IMR-90 (cell line): Measurements from ENCODE around the gene SRP14. TPM values are rescaled to one million over a fixed set of nuclear protein-coding genes. Genes with fewer than 3 reads are reported as not detected.

Experiments
- ATAC-seq: fragments of 200-7000 bp; cut with Tn5 transposase; 2 replicates; pipeline ENCODE4 v1.9.1; 2020; ENCODE audit warnings: low read depth, mild to moderate bottlenecking, moderate library complexity
- BruUV-seq: library from RNA; stranded (reverse); fragments of 400-500 nt; replicated peaks from 2 replicates; lab custom pipeline; 2021; lab: Mats Ljungman, UMichigan
- CTCF ChIA-PET: fragments of 300-600 bp; formaldehyde crosslinking; extraction: SDS; loops from one replicate; lab custom pipeline; 2021; ENCODE audit warnings: antibody characterized with exemption; lab: Yijun Ruan, JAX
- POLR2A ChIA-PET: fragments of 300-600 bp; sonication (Branson Sonifier 250); formaldehyde crosslinking; loops from one replicate; lab custom pipeline; 2022; ENCODE audit warnings: antibody characterized with exemption; ENCODE audit not compliant: unreplicated experiment; lab: Charles Lee
- DNase-seq: peaks from one replicate; pipeline ENCODE4 v3.0.0; 2013
- H2AFZ ChIP-seq: replicated peaks from 2 replicates; pipeline ENCODE3; 2013; ENCODE audit warnings: low read length, mild to moderate bottlenecking; ENCODE audit not compliant: poor library complexity
- H2AK5ac ChIP-seq: 2 replicates; pipeline ENCODE4 v1.6.1; 2013; ENCODE audit warnings: low read depth, low read length, inconsistent platforms
- H2AK9ac ChIP-seq: replicated peaks from 2 replicates; pipeline ENCODE3; 2013; ENCODE audit warnings: mild to moderate bottlenecking, low read depth, low read length, moderate library complexity; ENCODE audit not compliant: poor library complexity
- H2BK120ac ChIP-seq: 2 replicates; pipeline ENCODE4 v1.6.1; 2013; ENCODE audit warnings: low read depth, low read length, inconsistent platforms
- H2BK15ac ChIP-seq: 3 replicates; pipeline ENCODE4 v1.6.1; 2013; ENCODE audit warnings: low read depth, low read length, inconsistent platforms
- H2BK20ac ChIP-seq: 2 replicates; pipeline ENCODE4 v1.6.1; 2013; ENCODE audit warnings: low read depth, mild to moderate bottlenecking, inconsistent platforms, low read length, moderate library complexity
- H2BK5ac ChIP-seq: 2 replicates; pipeline ENCODE4 v1.6.1; 2013; ENCODE audit warnings: mild to moderate bottlenecking, low read depth, low read length, inconsistent platforms; ENCODE audit not compliant: poor library complexity, severe bottlenecking
- H3K14ac ChIP-seq: replicated peaks from 2 replicates; pipeline ENCODE4 v1.6.1; 2013; ENCODE audit warnings: low read depth, low read length, inconsistent platforms
- H3K18ac ChIP-seq: 2 replicates; pipeline ENCODE4 v1.6.1; 2013; ENCODE audit warnings: low read depth, low read length, control low read depth
- H3K23ac ChIP-seq: 2 replicates; pipeline ENCODE4 v1.6.1; 2013; ENCODE audit warnings: low read depth, low read length, inconsistent platforms
- H3K27ac ChIP-seq: 2 replicates; pipeline ENCODE4 v1.5.1; 2013; ENCODE audit warnings: mild to moderate bottlenecking, control low read depth, low read length; ENCODE audit not compliant: insufficient read depth
- H3K27me3 ChIP-seq: 2 replicates; pipeline ENCODE4 v1.6.1; 2013; ENCODE audit warnings: low read length; ENCODE audit not compliant: control insufficient read depth, insufficient read depth
- H3K36me3 ChIP-seq: 2 replicates; pipeline ENCODE4 v1.6.1; 2013; ENCODE audit warnings: low read length, mixed read lengths; ENCODE audit not compliant: control insufficient read depth, insufficient read depth
- H3K4ac ChIP-seq: 2 replicates; pipeline ENCODE4 v1.6.1; 2013; ENCODE audit warnings: low read depth, low read length, inconsistent platforms
- H3K4me1 ChIP-seq: 2 replicates; pipeline ENCODE4 v1.6.1; 2013; ENCODE audit warnings: low read length, mixed read lengths; ENCODE audit not compliant: control insufficient read depth, insufficient read depth
- H3K4me2 ChIP-seq: 2 replicates; pipeline ENCODE4 v1.6.1; 2013; ENCODE audit warnings: low read depth, mild to moderate bottlenecking, control low read depth, low read length, moderate library complexity
- H3K4me3 ChIP-seq: 2 replicates; pipeline ENCODE4 v1.5.1; 2013; ENCODE audit warnings: low read depth, mild to moderate bottlenecking, control low read depth, low read length, moderate library complexity; ENCODE audit not compliant: insufficient read depth
- H3K56ac ChIP-seq: 2 replicates; pipeline ENCODE4 v1.6.1; 2013; ENCODE audit warnings: low read length, inconsistent platforms; ENCODE audit not compliant: insufficient read depth; ENCODE audit errors: extremely low read depth
- H3K79me1 ChIP-seq, 2 experiments: 2 replicates each; pipeline ENCODE4 v1.6.1; 2013; ENCODE audit warnings: low read length in 2 of 2, inconsistent platforms in 1 of 2, low read depth in 1 of 2
- H3K9ac ChIP-seq: 2 replicates; pipeline ENCODE4 v1.6.1; 2013; ENCODE audit warnings: low read depth, low read length, control low read depth
- H3K9me1 ChIP-seq: 2 replicates; pipeline ENCODE4 v1.6.1; 2013; ENCODE audit warnings: low read length, inconsistent platforms; ENCODE audit not compliant: insufficient read depth
- H3K9me3 ChIP-seq: 2 replicates; pipeline ENCODE4 v1.6.1; 2013; ENCODE audit warnings: low read length; ENCODE audit not compliant: control insufficient read depth, insufficient read depth
- H4K20me1 ChIP-seq: 2 replicates; pipeline ENCODE4 v1.6.1; 2013; ENCODE audit warnings: low read length, inconsistent platforms; ENCODE audit not compliant: insufficient read depth
- H4K5ac ChIP-seq: 2 replicates; pipeline ENCODE4 v1.6.1; 2013; ENCODE audit warnings: mild to moderate bottlenecking, low read depth, low read length, control low read depth
- H4K8ac ChIP-seq, 2 experiments: 2 replicates each; pipeline ENCODE4 v1.6.1; 2013; ENCODE audit warnings: low read depth in 2 of 2, low read length in 2 of 2, control low read depth in 1 of 2, inconsistent platforms in 1 of 2
- H4K91ac ChIP-seq: 2 replicates; pipeline ENCODE4 v1.6.1; 2013; ENCODE audit warnings: low read depth, low read length, inconsistent platforms; ENCODE audit not compliant: insufficient read depth
- BHLHE40 ChIP-seq: fragments of 150-350 bp; IDR thresholded peaks from 2 replicates; pipeline ENCODE4 v1.6.1; 2016; ENCODE audit warnings: mild to moderate bottlenecking, low read depth, low read length
- RFX5 ChIP-seq: IDR thresholded peaks from 2 replicates; pipeline ENCODE4 v1.8.0; 2012; ENCODE audit warnings: low read depth, mild to moderate bottlenecking, low read length, moderate library complexity
- WGBS, 2 experiments: methylation state at CpG; one replicate each; pipeline versions ENCODE4 v1.1.5 to v1.1.7; 2013; ENCODE audit warnings: missing lambda C conversion rate in 2 of 2; ENCODE audit not compliant: insufficient read length in 1 of 2; ENCODE audit errors: extremely low coverage in 2 of 2; 5-methylcytosine and 5-hydroxymethylcytosine counted together
- dilution Hi-C: fragments of 300-500 bp; cut with HindIII; formaldehyde crosslinking; loops from one replicate; pipeline ENCODE4 v1.14.3; 2018; ENCODE audit warnings: low sequenced_read_pairs; ENCODE audit not compliant: unreplicated experiment
- in situ Hi-C: fragments of 300-500 bp; cut with MboI; formaldehyde crosslinking; loops from 3 replicates; pipeline ENCODE4 v1.14.3; 2019; ENCODE audit warnings: low sequenced_read_pairs, inconsistent platforms, mixed read lengths
- intact Hi-C: fragments of 100-400 bp; cut with micrococcal nuclease; formaldehyde crosslinking; loops from 2 replicates; pipeline ENCODE4 v1.10.0; 2022
- polyA plus RNA-seq, 3 experiments: library from polyadenylated mRNA; depleted of rRNA; stranded (reverse); fragments of >200 nt; gene quantifications; 2 replicates each; pipeline ENCODE4 v1.2.3, GENCODE V29; 2012; ENCODE audit warnings: low replicate concordance in 1 of 3
- total RNA-seq: library from RNA; depleted of rRNA; stranded (reverse); fragments of >200 nt; gene quantifications from 2 replicates; pipeline ENCODE4 v1.2.3, GENCODE V29; 2012

Gene SRP14
- total and polyA plus RNA-seq, 2 of the 4 experiments (the other 2 are of a cell fraction), result 106 to 295 TPM

- POLR2A ChIA-PET, result no interaction called here
- H3K36me3 ChIP-seq, result peaks cover 9% of the 10 kb centered on the region
- no peak overlapping the region for H3K18ac ChIP-seq
- no CpG with 5 or more reads among the region's 3 CpGs for WGBS, 2 experiments
- H4K5ac ChIP-seq, result no peak overlapping the region
- H2AK5ac ChIP-seq, result no peak overlapping the region
- H3K4me1 ChIP-seq, result peaks cover 3% of the 10 kb centered on the region; the same call in 1 of the 2 replicates
- H3K9me3 ChIP-seq, result no peaks in the 10 kb centered on the region
- no peak overlapping the region for H3K27ac ChIP-seq
- no peak overlapping the region for H3K4me2 ChIP-seq
- in situ Hi-C loops (loop anchor here (10.0 kb wide), 1 partner anchor 384 kb away; no protein-coding TSS in a partner anchor), intact Hi-C loops (no loop called here), dilution Hi-C loops (no loop called here)
- no peak overlapping the region for H2AK9ac ChIP-seq
- no peak overlapping the region for H3K9ac ChIP-seq
- H2BK15ac ChIP-seq, result no peak overlapping the region
- no peak overlapping the region for H4K91ac ChIP-seq
- DNase-seq (no peak), ATAC-seq (no peak)
- no peak overlapping the region for H2BK5ac ChIP-seq
- no peak overlapping the region for H3K4me3 ChIP-seq
- no peak overlapping the region for H2BK20ac ChIP-seq
- BruUV-seq, result no TSS peak
- TF ChIP-seq RFX5 (no peak), BHLHE40 (no peak)
- H3K23ac ChIP-seq, result no peak overlapping the region
- H3K9me1 ChIP-seq, result 0 out of 2 replicates have a peak, but pooled peaks cover 4% of the 10 kb centered on the region
- H3K56ac ChIP-seq, result no peak overlapping the region
- no peaks in the 10 kb centered on the region for H3K27me3 ChIP-seq
- CTCF ChIA-PET, result interaction anchor here (1.3 kb wide), 1 partner anchor 234 kb away, joined by 5 read pairs; no protein-coding TSS in a partner anchor
- no peak overlapping the region for H3K14ac ChIP-seq
- H2BK120ac ChIP-seq, result no peak overlapping the region
- no peak overlapping the region for H4K8ac ChIP-seq
- H3K79me1 ChIP-seq, result peaks cover 10 to 47% of the 10 kb centered on the region in 2 experiments
- peaks cover 10% of the 10 kb centered on the region; the same call in 1 of the 2 replicates for H4K20me1 ChIP-seq
- H2AFZ ChIP-seq, result no peak overlapping the region
- no peak overlapping the region for H3K4ac ChIP-seq
These were observed 1.8 kb upstream of the SRP14 start for GRCh38 chr15:40040770-40041169.
